Kidney (tissue), 14 donors: ENCODE results near the gene MYOM3. TPM values are rescaled to one million over a fixed set of nuclear protein-coding genes. Genes with fewer than 3 reads are reported as not detected.
A peak's percentile ranks its signal among the peaks of the same experiment; 100 is the strongest.
"Not testable (repeated sequence)": the region's sequence is repeated elsewhere in the genome, so short reads cannot be mapped to it uniquely, and the experiment has no call there.

Experiments used
- DNase-seq, 5 donors: peaks; one replicate each; pipeline ENCODE4 v3.0.0-alpha.2; 2013 to 2020
- FAIRE-seq: peaks from 2 replicates; lab custom pipeline; 2012; peaks lifted over from hg19 to GRCh38; lab: Jason Lieb, UNC
- H3K27ac ChIP-seq, 2 donors: one replicate each; pipeline ENCODE4 v1.7.0; 2013; ENCODE audit warnings: low read depth in 2 of 2, low read length in 2 of 2, inconsistent platforms in 1 of 2
- H3K27me3 ChIP-seq: one replicate; pipeline ENCODE4 v1.7.1; 2013; ENCODE audit warnings: low read length, inconsistent platforms; ENCODE audit not compliant: control insufficient read depth, insufficient read depth
- H3K36me3 ChIP-seq, 3 donors: one replicate each; pipeline versions ENCODE4 v1.7.0 to v1.7.1; 2013; ENCODE audit warnings: low read length in 3 of 3, control low read depth in 1 of 3, inconsistent platforms in 1 of 3; ENCODE audit not compliant: insufficient read depth in 3 of 3, control insufficient read depth in 2 of 3
- H3K4me1 ChIP-seq, 3 donors: one replicate each; pipeline versions ENCODE4 v1.7.0 to v1.7.1; 2013; ENCODE audit warnings: low read length in 3 of 3, inconsistent platforms in 1 of 3, low read depth in 1 of 3; ENCODE audit not compliant: control insufficient read depth in 2 of 3, insufficient read depth in 2 of 3
- H3K4me3 ChIP-seq, 3 donors: one replicate each; pipeline versions ENCODE4 v1.7.0 to v1.8.1; 2013; ENCODE audit warnings: low read length in 3 of 3, control low read depth in 1 of 3, inconsistent platforms in 1 of 3
- H3K9ac ChIP-seq, 3 donors: one replicate each; pipeline versions ENCODE4 v1.7.0 to v1.7.1; 2013; ENCODE audit warnings: low read length in 3 of 3, control low read depth in 1 of 3, inconsistent platforms in 1 of 3
- H3K9me3 ChIP-seq, 3 donors: one replicate each; pipeline versions ENCODE4 v1.7.0 to v1.7.1; 2013; ENCODE audit warnings: low read length in 3 of 3, control low read depth in 1 of 3, inconsistent platforms in 1 of 3; ENCODE audit not compliant: control insufficient read depth in 2 of 3, insufficient read depth in 1 of 3
- intact Hi-C: fragments of 100-400 bp; cut with DNase I; formaldehyde crosslinking; loops from one replicate; pipeline ENCODE4 v1.11.1; 2022
- polyA plus RNA-seq: library from polyadenylated mRNA; stranded (reverse); fragments of 350-450 nt; fragmentation: Illumina TruSeq; extraction: RNeasy Lipid Tissue Mini Kit (QIAGEN cat#74804); gene quantifications from one replicate; pipeline ENCODE4 v1.2.3, GENCODE V29; 2014; ENCODE audit warnings: low read depth, low replicate concordance; ENCODE audit not compliant: insufficient read depth
- total RNA-seq: library from RNA; stranded (reverse); fragmentation: NEBNext Ultra II Directional; extraction: Animal tissue kit (Norgen Biotek cat#: 25700); gene quantifications from one replicate; pipeline ENCODE4 v1.2.1, GENCODE V29; 2021
- TF ChIP-seq, protein P1 (sequence below): IDR thresholded peaks from 3 replicates; pipeline ENCODE4 v1.5.1; 2012; ENCODE audit warnings: mild to moderate bottlenecking, moderate library complexity, borderline replicate concordance; ENCODE audit not compliant: insufficient read depth; ENCODE audit errors: extremely low read depth
- donor health status: control.
- donor health status: control.
- donor health status: control.
- donor health status: control.
- donor health status: control.
- donor health status: DM: yes; HTN: yes; CAD: no.
- donor health status: Normal renal cell carcinoma (clear cell type).

Gene MYOM3
- total and polyA plus RNA-seq, 2 donors from 2014 or later, result 13.5 to 20.5 TPM

GRCh38 chr1:24010650-24011049, 101.3 kb downstream of the MYOM3 start:
- no peak overlapping the region for H3K9ac ChIP-seq
- intact Hi-C loops, result no loop called here
- no peaks in the 10 kb centered on the region for H3K27me3 ChIP-seq
- DNase-seq, result no peak
- H3K27ac ChIP-seq, result no peak overlapping the region
- H3K9me3 ChIP-seq, result no peaks in the 10 kb centered on the region
- peaks cover 2 to 4% (median 3%) of the 10 kb centered on the region in 3 donors for H3K4me1 ChIP-seq
- TF ChIP-seq, protein P1, sequence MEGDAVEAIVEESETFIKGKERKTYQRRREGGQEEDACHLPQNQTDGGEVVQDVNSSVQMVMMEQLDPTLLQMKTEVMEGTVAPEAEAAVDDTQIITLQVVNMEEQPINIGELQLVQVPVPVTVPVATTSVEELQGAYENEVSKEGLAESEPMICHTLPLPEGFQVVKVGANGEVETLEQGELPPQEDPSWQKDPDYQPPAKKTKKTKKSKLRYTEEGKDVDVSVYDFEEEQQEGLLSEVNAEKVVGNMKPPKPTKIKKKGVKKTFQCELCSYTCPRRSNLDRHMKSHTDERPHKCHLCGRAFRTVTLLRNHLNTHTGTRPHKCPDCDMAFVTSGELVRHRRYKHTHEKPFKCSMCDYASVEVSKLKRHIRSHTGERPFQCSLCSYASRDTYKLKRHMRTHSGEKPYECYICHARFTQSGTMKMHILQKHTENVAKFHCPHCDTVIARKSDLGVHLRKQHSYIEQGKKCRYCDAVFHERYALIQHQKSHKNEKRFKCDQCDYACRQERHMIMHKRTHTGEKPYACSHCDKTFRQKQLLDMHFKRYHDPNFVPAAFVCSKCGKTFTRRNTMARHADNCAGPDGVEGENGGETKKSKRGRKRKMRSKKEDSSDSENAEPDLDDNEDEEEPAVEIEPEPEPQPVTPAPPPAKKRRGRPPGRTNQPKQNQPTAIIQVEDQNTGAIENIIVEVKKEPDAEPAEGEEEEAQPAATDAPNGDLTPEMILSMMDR, result no peak
- FAIRE-seq, result no peak
- H3K36me3 ChIP-seq, result no peaks in the 10 kb centered on the region
- no peak overlapping the region for H3K4me3 ChIP-seq

GRCh38 chr1:24009406-24009805, 102.5 kb downstream of the MYOM3 start:
- H3K27ac ChIP-seq, result peak overlapping the region in 1 of 2 donors; percentile 28
- no peaks in the 10 kb centered on the region for H3K9me3 ChIP-seq
- peaks cover 2 to 4% (median 3%) of the 10 kb centered on the region in 3 donors for H3K4me1 ChIP-seq
- FAIRE-seq, result no peak
- no peak overlapping the region for H3K9ac ChIP-seq
- intact Hi-C loops, result no loop called here
- H3K36me3 ChIP-seq, result no peaks in the 10 kb centered on the region
- no peaks in the 10 kb centered on the region for H3K27me3 ChIP-seq
- H3K4me3 ChIP-seq, result no peak overlapping the region
- peak in 3 of 5 donors; percentile 42 to 66 (median 46) for DNase-seq
- TF ChIP-seq, protein P1, result no peak

DNA sequence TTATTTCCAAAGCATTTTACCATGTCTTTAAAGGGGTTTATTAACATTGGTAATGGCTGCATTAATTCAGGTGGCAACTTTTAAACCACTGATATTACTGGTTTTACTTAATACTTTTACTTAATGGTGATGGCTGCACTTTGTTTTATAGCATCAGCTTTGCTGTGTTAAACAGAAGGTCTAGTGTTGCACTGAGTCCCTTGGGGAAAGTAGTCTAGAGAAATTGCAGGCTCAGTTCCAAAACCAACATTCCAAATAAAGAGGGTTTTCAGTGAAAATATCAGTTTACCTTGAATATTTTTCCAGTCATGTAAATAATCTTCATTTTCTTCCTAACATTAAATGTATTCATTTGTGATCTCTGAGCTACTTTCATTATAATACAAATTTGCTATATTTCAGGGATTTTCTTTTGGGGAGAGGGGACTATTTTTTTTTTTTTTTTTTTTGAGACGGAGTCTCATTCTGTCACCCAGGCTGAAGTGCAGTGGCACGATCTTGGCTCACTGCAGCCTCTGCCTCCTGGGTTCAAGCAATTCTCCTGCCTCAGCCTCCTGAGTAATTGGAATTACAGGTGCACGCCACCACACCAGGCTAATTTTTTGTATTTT, 103.3 kb downstream of the MYOM3 start:
- FAIRE-seq, H3K9ac ChIP-seq, H3K36me3 ChIP-seq, H3K4me1 ChIP-seq, H3K9me3 ChIP-seq, H3K27ac ChIP-seq, intact Hi-C loops, H3K4me3 ChIP-seq, H3K27me3 ChIP-seq: not testable (repeated sequence)
- peak in 1 of 5 donors; percentile 75 for DNase-seq

- no peak overlapping the region for H3K9ac ChIP-seq
- FAIRE-seq (no peak), DNase-seq (no peak)
- intact Hi-C loops, result no loop called here
- no peaks in the 10 kb centered on the region for H3K9me3 ChIP-seq
- H3K27ac ChIP-seq, result no peak overlapping the region
- no peaks in the 10 kb centered on the region for H3K27me3 ChIP-seq
- no peaks in the 10 kb centered on the region for H3K36me3 ChIP-seq
- TF ChIP-seq, protein P1, result no peak
- H3K4me1 ChIP-seq, result peaks cover 2 to 4% (median 3%) of the 10 kb centered on the region in 3 donors
- no peak overlapping the region for H3K4me3 ChIP-seq
Measured at GRCh38 chr1:24007079-24007478, 104.9 kb downstream of the MYOM3 start.

Other genes with a start within 250 kb of the MYOM3 start
- 69.2 TPM for gene FUCA1, start 243.8 kb downstream of the MYOM3 start, total RNA-seq
- 88.3 TPM for gene FUCA1, start 243.8 kb downstream of the MYOM3 start, polyA plus RNA-seq
- 0.57 TPM for gene CNR2, start 198.8 kb downstream of the MYOM3 start, total RNA-seq
- not detected for gene CNR2, start 198.8 kb downstream of the MYOM3 start, polyA plus RNA-seq
- 107 TPM for gene PNRC2, start 152.3 kb downstream of the MYOM3 start, total RNA-seq
- gene PNRC2, start 152.3 kb downstream of the MYOM3 start, polyA plus RNA-seq, result 86.3 TPM
- gene SRSF10, start 131.8 kb downstream of the MYOM3 start, total RNA-seq, result 96.2 TPM
- 48.5 TPM for gene SRSF10, start 131.8 kb downstream of the MYOM3 start, polyA plus RNA-seq
- gene IL22RA1, start 31.0 kb upstream of the MYOM3 start, total RNA-seq, result 1.4 TPM
- gene IL22RA1, start 31.0 kb upstream of the MYOM3 start, polyA plus RNA-seq, result 1.4 TPM
- gene IFNLR1, start 75.2 kb upstream of the MYOM3 start, total RNA-seq, result 4.8 TPM
- gene IFNLR1, start 75.2 kb upstream of the MYOM3 start, polyA plus RNA-seq, result 1.6 TPM
- gene GRHL3, start 207.2 kb upstream of the MYOM3 start, total RNA-seq, result 1.7 TPM
- 0.32 TPM for gene GRHL3, start 207.2 kb upstream of the MYOM3 start, polyA plus RNA-seq